A673 (cell line): ENCODE measurements around the gene CRYGS.

ENCODE experiments used
- CTCF ChIP-seq: fragments of 300-800, 200-600 bp; sonication (generic); conservative IDR thresholded peaks from 2 replicates; pipeline ENCODE4 v1.5.1; 2017; ENCODE audit warnings: low read depth, mild to moderate bottlenecking, antibody characterized with exemption, low read length, moderate library complexity, mixed read lengths
- EZH2 ChIP-seq: fragments of 200-600 bp; sonication (generic); IDR thresholded peaks from 2 replicates; pipeline ENCODE4 v1.6.1; 2017; ENCODE audit warnings: borderline replicate concordance, low read depth, mild to moderate bottlenecking, mixed read lengths, antibody characterized with exemption, low read length; ENCODE audit not compliant: poor library complexity, severe bottlenecking

- no peak for TF ChIP-seq CTCF
- no peak for TF ChIP-seq EZH2
Measured at GRCh38 chr3:186577521-186577920, 33.3 kb upstream of the CRYGS start.
